HG03460 (cell line): ENCODE results near the gene EHD4.

Source experiments
- ATAC-seq: cut with Tn5 transposase; IDR thresholded peaks from one replicate; pipeline ENCODE4 v1.9.1; 2021; ENCODE audit not compliant: unreplicated experiment

The EHD4 gene

DNA sequence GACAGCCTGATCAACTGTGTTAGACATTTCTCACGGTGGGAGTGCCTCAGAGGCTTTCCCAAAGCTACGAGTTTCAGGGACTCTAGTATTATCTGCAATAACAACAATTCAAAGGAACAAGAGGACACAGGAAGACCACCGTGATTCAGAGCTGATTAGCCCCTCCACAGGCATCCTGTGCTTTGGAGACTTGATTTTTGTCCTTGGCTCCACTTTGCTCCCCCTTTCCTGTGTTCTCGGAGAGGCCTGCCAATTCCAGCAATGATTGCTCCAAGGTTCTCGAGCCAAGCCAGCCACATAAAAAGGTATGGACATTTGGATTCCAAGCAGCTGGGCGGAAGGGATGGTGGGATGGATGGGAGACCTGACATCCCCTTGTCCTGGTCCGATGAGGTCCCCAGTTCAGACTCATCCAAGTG is 14.3 kb downstream of the EHD4 start:
- ATAC-seq, result no peak

- ATAC-seq, result peak; percentile 80
These were observed 15.1 kb downstream of the EHD4 start for GRCh38 chr15:41957021-41957897.

DNA sequence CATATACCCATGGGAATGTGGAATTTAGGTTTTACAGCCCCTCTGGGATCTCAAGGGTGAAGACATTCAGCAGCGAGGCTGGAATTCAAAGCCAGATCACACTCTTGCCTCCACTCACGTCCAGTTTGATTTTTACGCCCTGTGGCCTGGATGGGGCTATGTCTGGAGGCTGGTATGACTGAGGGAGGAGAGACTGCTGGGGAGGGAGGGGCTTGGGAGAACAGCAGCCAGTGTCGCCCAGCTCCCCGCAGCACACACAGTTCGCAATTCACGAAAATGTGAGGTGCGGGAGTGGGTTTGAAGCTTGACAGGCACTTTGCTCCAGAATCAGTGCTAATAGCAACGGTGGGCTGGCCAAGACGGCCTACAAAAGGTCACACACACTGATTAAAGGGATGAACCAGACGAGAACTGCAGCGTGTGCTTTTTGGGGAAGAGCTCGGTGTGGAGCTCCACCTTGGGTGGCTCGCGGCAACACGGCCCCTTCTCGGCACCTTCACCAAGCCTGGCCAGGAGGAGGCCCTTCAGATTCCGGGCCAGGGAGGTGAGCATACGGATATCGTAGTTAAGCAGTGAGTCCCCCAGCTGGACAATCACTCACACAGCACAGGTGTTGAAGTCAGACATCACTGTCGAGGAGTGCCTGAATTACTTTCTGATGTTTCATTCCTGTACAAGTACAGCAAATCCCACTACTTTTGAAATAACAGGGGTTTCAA is 16.4 kb downstream of the EHD4 start:
- ATAC-seq, result no peak

DNA sequence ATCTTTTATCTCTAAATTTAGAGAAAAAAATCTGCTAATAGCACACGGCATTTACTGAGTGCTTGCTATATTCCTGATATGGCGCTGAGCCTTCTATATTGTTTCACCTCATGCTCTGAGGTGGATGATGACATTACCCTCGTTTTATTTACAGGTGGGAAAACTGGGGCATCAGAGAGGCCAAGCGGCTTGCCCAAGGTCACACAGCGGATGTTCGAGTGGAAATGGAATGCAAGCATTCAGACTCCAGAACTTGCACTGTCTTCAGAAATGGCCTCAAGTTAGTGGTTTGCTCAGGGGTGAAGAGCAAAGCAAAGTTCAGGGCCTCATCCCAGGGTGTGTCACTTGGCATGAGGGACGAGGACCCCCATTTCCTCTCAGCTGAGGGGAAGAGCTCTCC is 17.3 kb downstream of the EHD4 start:
- no peak for ATAC-seq

DNA sequence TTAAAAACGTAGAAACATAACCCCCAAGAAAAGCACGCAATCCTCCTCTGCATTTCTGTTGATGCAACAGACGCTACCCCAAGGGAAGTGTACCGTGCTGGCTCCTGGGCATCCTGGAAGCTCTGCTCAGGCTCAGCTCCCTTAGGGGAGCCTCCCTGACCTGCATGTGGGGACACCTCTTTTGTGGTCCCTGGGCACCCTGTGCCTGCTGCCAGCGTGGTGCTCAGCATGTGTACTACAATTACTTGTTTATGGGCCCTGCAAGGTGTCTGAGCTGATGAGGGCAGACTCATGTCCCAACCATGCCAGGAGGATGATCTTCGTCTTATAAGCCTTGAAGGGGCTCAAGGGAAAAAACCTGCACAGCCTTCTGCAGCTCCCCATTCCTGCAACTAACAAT is 18.3 kb downstream of the EHD4 start:
- ATAC-seq, result no peak

DNA sequence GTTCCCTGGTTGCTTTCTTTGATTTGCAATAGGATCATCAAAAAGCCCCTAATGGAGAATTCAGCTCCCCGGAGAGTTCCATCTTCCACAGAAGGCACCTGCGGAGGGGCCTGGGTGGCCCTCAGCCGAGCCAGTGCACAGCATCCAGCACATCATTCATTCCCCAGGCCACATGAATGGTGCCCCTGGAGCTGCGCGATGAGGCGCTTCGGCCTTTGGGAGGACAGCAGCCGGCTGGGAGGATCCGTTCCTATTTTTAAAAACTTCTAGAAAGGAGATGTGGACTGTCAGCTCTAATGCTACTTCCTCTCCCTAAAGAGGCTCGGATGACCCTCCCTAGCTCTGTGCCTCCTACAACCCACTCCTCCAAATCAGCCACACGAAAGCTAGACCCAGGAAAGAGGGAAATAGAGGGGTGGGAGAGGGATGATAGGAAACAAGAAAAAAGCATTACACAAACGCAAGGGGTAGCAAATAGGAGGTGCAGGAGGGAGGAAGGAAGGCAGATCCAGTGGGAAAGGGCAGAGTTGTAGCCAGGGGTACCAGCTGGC is 20.3 kb downstream of the EHD4 start:
- ATAC-seq, result no peak

DNA sequence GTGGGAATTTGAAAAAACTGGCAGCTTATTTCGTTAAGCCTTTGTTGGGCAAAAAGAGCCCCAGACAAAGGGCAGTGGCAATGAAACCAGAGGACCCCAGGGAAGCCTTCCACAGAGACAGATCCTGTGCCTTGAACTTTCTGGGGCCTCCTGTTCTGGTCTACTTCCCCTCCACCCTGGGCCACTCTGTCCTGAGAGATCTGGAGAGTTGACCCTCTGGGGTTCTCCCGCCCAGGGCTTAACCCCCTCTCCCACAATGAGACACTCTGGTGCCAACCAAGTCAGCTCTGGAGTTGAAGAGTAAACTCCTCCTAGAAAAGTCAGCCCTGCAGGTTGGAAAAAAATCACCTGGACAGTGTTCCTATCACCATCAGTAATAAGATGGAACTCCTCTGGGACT is 20.8 kb downstream of the EHD4 start:
- ATAC-seq, result no peak

DNA sequence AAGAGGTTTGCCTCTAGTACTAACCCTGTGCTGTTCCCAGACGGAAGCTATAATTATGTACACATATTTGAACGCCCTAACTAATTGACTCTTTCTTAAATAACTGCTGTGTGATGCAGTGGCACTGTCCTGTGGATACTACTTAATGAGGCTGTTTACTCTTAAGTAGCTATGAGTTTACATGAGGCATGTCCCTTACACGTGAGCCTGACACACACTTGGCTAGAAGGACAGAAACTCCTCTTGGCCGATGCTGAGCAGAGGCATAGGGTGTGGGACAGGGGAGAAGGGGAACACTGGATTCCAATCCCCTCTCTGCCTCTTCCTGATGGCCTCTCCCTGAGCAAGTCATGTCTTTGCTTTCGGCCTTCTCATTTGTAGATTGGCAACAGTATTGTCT is 21.9 kb downstream of the EHD4 start:
- no peak for ATAC-seq

- no peak for ATAC-seq
These were observed 22.3 kb downstream of the EHD4 start for GRCh38 chr15:41950127-41950483.

- ATAC-seq, result no peak
These were observed 22.8 kb downstream of the EHD4 start for GRCh38 chr15:41949401-41950126.

GRCh38 chr15:41948490-41948889 is 23.9 kb downstream of the EHD4 start:
- no peak for ATAC-seq

GRCh38 chr15:41946970-41947369 is 25.4 kb downstream of the EHD4 start:
- no peak for ATAC-seq

DNA sequence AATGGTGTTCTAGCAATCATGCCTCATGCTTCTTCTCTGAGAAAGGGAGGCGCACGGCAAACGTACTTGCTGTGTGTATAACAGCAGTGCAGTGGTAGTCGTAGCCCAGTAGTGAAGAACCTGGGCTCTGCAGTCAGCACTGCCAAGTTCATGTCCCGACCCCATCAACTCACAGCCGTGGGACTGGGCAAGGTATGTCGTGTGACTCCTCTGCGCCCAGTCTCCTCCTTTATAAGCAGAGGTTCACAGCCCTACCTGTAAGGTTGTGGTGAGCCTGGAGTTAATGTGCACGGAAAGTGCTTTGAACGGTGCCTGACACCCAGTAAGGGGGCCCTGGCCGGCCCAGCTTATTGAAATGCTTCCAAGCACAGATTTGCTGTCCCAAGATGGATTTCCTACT is 26.6 kb downstream of the EHD4 start:
- ATAC-seq, result no peak

GRCh38 chr15:41945221-41945620 is 27.1 kb downstream of the EHD4 start:
- no peak for ATAC-seq

GRCh38 chr15:41944313-41944940 is 27.9 kb downstream of the EHD4 start:
- no peak for ATAC-seq

GRCh38 chr15:41943543-41944312 is 28.6 kb downstream of the EHD4 start:
- no peak for ATAC-seq

- no peak for ATAC-seq
These were observed 29.5 kb downstream of the EHD4 start for GRCh38 chr15:41942886-41943285.

DNA sequence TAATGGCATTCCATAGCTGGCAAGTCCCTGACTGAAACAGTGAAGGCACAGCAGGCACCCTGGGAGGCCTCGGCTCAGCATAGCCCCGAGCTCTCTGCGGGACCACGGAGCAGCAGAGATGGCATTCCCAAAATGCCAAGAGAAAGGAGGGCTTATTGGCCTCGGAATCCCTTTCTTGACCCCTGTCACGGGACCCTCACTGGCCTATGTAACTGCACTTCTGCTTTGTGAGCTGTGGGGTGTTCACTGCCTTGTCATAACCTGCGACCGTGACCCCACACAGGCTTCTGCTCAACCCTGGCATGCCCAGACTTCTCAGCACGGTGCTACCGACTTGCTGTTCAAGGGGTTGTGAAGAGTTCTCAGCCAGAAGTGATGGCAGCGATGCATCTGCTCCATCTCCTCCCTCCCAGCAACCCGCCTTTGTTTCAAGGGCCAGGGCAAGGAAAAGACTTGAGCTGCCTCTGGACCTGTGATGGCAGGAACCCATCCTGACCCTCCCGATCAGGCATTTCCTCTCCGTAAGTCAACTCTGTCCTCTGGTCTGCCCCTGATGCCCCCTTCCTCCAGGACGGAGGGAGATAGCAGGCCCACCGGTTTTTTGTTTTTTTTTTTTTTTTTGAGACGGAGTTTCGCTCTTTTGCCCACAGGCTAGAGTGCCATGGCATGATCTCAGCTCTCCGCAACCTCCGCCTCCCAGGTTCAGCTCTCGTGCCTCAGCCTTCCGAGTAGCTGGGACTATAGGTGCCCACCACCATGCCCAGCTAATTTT is 30.5 kb downstream of the EHD4 start:
- no peak for ATAC-seq

DNA sequence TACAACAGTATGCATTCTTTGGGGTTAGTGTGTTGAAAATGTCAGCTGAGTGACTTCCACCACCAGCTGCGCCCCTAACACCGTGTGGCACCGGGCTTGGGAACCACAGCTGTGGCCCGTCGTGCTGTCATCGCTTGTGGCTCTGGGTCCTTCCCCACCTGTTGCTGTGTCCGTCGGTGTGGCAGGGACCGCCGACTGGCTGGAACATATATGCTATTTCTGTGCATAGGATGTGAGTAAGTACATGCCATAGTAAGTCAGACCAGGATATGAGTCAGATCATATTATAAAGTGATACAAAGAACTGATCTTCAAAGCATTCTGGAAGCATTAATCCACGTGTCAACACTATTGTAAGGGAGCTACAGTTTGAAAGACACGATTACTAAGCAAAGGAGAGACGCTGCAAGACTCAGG is 31.9 kb downstream of the EHD4 start:
- no peak for ATAC-seq

DNA sequence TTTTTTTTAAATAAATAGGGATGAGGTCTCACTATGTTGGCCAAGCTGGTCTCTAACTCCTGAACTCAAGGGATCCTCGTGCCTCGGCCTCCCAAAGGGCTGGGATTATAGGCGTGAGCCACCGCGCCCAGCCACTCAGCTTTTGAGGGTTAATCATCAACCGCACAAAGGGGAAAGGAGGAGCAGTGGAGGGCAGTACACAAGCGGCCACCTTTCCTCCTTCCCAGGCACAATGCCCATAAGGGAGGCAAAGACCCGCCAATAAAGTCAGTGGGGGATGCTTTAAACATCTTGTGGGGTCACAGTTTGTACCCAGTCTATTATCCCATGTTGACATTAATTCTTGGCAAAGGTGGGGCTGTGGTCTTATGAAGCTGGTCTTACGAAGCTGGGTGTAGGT is 32.4 kb downstream of the EHD4 start:
- ATAC-seq, result no peak
